Measurements from ENCODE around the gene NALF2.

The NALF2 gene

DNA sequence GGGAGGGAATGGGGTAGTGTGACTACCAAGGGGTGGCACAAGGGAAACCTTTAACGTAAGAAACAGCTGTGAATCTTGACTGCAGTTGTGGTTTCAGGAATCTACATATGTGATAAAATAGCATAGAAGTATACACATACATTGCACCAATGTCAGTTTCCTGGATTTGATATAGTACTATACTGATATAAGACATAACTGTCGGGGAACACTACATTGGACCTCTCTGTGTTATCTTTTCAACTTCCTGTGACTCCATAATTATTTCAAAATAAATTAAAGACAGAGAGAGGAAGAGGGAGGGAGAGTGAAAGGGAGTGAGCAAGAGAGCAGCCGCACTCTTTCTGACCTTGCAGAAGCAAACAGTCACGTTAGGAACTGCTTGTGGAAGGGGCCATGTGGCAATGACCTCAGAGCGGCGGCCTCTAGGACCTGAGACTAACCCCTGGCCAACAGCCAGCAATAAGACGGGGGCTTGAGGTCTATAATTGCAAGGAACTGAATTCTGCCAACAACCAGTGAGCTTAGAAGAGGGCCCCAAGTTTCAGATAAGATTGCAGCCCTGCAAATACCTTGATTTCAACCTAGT is 47.4 kb downstream of the NALF2 start:
- POLR2A ChIA-PET, result no interaction called here
- CTCF ChIA-PET, result interaction anchor here (1.2 to 3.6 kb wide), 4 partner anchors 11 to 582 kb away, joined by 3 to 16 read pairs (median 4); partner anchors contain the start of gene IGBP1
- H3K4me3 ChIP-seq (ENCODE audit: low read depth, low read length), result no peak overlapping the region
- TF ChIP-seq, protein P1, sequence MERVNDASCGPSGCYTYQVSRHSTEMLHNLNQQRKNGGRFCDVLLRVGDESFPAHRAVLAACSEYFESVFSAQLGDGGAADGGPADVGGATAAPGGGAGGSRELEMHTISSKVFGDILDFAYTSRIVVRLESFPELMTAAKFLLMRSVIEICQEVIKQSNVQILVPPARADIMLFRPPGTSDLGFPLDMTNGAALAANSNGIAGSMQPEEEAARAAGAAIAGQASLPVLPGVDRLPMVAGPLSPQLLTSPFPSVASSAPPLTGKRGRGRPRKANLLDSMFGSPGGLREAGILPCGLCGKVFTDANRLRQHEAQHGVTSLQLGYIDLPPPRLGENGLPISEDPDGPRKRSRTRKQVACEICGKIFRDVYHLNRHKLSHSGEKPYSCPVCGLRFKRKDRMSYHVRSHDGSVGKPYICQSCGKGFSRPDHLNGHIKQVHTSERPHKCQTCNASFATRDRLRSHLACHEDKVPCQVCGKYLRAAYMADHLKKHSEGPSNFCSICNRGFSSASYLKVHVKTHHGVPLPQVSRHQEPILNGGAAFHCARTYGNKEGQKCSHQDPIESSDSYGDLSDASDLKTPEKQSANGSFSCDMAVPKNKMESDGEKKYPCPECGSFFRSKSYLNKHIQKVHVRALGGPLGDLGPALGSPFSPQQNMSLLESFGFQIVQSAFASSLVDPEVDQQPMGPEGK (tag by site-specific recombination; IDR thresholded peaks at IDR 0.05), result no peak
- no peak for TF ChIP-seq GLIS2 (tag by site-specific recombination; IDR thresholded peaks at IDR 0.05)
- TF ChIP-seq, protein P2, sequence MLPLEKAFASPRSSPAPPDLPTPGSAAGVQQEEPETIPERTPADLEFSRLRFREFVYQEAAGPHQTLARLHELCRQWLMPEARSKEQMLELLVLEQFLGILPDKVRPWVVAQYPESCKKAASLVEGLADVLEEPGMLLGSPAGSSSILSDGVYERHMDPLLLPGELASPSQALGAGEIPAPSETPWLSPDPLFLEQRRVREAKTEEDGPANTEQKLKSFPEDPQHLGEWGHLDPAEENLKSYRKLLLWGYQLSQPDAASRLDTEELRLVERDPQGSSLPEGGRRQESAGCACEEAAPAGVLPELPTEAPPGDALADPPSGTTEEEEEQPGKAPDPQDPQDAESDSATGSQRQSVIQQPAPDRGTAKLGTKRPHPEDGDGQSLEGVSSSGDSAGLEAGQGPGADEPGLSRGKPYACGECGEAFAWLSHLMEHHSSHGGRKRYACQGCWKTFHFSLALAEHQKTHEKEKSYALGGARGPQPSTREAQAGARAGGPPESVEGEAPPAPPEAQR (tag by site-specific recombination; IDR thresholded peaks at IDR 0.05), result no peak
- no peak overlapping the region for H3K27ac ChIP-seq (ENCODE audit: extremely low read depth, low read depth, low read length)
- H3K9me3 ChIP-seq (ENCODE audit: control insufficient read depth, insufficient read depth, low read depth, low read length), result no peaks in the 10 kb centered on the region; the same call in 1 of the 2 replicates
- no peaks in the 10 kb centered on the region; the same call in 1 of the 2 replicates for H3K4me1 ChIP-seq (ENCODE audit: control insufficient read depth, insufficient read depth, low read length)
- H3K36me3 ChIP-seq (ENCODE audit: control insufficient read depth in 2 of 2, insufficient read depth in 1 of 2, low read length in 2 of 2), result no peaks in the 10 kb centered on the region

DNA sequence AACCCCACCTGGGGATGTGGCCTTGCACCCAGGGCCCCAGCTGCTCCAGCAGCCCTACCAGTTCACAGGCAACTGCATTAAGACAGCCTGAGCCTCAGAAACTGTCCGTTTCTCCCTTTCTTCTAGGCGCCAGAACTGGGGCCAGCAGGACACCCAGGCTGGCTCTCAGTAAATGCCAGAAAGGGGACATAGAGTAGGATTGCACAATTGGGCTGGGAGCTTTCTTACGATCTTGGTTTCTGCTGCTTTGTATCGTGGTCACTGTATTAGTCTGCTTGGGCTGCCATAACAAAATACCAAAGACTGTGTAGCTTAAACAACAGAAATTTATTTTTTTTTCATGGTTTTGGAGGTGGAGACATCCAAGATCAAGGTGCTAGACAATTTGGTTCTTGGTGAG is 48.4 kb downstream of the NALF2 start:
- Histone ChIP-seq H3K9me3 (ENCODE audit: control insufficient read depth, insufficient read depth, low read depth, low read length) (no peaks in the 10 kb centered on the region), H3K27ac (ENCODE audit: extremely low read depth, low read depth, low read length) (no peak overlapping the region), H3K4me1 (ENCODE audit: control insufficient read depth, insufficient read depth, low read length) (no peaks in the 10 kb centered on the region; the same call in 1 of the 2 replicates), H3K4me3 (ENCODE audit: low read depth, low read length) (no peak overlapping the region), H3K36me3 (ENCODE audit: control insufficient read depth in 2 of 2, insufficient read depth in 1 of 2, low read length in 2 of 2) (no peaks in the 10 kb centered on the region)
- CTCF ChIA-PET, result interaction anchor here (0.6 to 3.6 kb wide), 6 partner anchors 10 to 581 kb away, joined by 3 to 16 read pairs (median 3); partner anchors contain the start of gene IGBP1
- POLR2A ChIA-PET, result no interaction called here
- TF ChIP-seq, protein P3, sequence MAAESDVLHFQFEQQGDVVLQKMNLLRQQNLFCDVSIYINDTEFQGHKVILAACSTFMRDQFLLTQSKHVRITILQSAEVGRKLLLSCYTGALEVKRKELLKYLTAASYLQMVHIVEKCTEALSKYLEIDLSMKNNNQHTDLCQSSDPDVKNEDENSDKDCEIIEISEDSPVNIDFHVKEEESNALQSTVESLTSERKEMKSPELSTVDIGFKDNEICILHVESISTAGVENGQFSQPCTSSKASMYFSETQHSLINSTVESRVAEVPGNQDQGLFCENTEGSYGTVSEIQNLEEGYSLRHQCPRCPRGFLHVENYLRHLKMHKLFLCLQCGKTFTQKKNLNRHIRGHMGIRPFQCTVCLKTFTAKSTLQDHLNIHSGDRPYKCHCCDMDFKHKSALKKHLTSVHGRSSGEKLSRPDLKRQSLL (tag by site-specific recombination; IDR thresholded peaks at IDR 0.05), result no peak
- no peak for TF ChIP-seq ZNF157 (tag by site-specific recombination; IDR thresholded peaks at IDR 0.05)
- TF ChIP-seq ZNF19 (tag by site-specific recombination; IDR thresholded peaks at IDR 0.05; ENCODE audit: low read depth), result no peak
- no peak for TF ChIP-seq YY2 (tag by site-specific recombination; IDR thresholded peaks at IDR 0.05)
- no peak for TF ChIP-seq ZNF76 (tag by site-specific recombination; IDR thresholded peaks at IDR 0.05; ENCODE audit: borderline replicate concordance, low read depth)
- no peak for TF ChIP-seq ZNF501 (tag by site-specific recombination; IDR thresholded peaks at IDR 0.05)
- TF ChIP-seq, protein P4, sequence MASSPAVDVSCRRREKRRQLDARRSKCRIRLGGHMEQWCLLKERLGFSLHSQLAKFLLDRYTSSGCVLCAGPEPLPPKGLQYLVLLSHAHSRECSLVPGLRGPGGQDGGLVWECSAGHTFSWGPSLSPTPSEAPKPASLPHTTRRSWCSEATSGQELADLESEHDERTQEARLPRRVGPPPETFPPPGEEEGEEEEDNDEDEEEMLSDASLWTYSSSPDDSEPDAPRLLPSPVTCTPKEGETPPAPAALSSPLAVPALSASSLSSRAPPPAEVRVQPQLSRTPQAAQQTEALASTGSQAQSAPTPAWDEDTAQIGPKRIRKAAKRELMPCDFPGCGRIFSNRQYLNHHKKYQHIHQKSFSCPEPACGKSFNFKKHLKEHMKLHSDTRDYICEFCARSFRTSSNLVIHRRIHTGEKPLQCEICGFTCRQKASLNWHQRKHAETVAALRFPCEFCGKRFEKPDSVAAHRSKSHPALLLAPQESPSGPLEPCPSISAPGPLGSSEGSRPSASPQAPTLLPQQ (tag by site-specific recombination; IDR thresholded peaks at IDR 0.05), result no peak
- TF ChIP-seq ZBTB48 (tag by site-specific recombination; IDR thresholded peaks at IDR 0.05), result no peak
- no peak for TF ChIP-seq ZNF140 (tag by site-specific recombination; IDR thresholded peaks at IDR 0.05)
- no peak for TF ChIP-seq SALL2 (tag by site-specific recombination; IDR thresholded peaks at IDR 0.05; ENCODE audit: borderline replicate concordance)
- TF ChIP-seq GLIS2 (tag by site-specific recombination; IDR thresholded peaks at IDR 0.05), result no peak
- TF ChIP-seq ZNF155 (tag by site-specific recombination; IDR thresholded peaks at IDR 0.05), result no peak
- TF ChIP-seq ZBTB21 (tag by site-specific recombination; IDR thresholded peaks at IDR 0.05), result no peak
- no peak for TF ChIP-seq YY1 (tag by site-specific recombination; IDR thresholded peaks at IDR 0.05)
- TF ChIP-seq, protein P5, sequence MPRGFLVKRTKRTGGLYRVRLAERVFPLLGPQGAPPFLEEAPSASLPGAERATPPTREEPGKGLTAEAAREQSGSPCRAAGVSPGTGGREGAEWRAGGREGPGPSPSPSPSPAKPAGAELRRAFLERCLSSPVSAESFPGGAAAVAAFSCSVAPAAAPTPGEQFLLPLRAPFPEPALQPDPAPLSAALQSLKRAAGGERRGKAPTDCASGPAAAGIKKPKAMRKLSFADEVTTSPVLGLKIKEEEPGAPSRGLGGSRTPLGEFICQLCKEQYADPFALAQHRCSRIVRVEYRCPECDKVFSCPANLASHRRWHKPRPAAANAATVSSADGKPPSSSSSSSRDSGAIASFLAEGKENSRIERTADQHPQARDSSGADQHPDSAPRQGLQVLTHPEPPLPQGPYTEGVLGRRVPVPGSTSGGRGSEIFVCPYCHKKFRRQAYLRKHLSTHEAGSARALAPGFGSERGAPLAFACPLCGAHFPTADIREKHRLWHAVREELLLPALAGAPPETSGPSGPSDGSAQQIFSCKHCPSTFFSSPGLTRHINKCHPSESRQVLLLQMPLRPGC (tag by site-specific recombination; IDR thresholded peaks at IDR 0.05), result no peak
- no peak for TF ChIP-seq ZNF2 (tag by site-specific recombination; IDR thresholded peaks at IDR 0.05)
